B cell (primary cell): ENCODE results near the gene GSTO2. TPM values are rescaled to one million over a fixed set of nuclear protein-coding genes. Genes with fewer than 3 reads are reported as not detected.

Source experiments
- ATAC-seq: fragments of 200-7000 bp; cut with Tn5 transposase; one replicate; pipeline ENCODE4 v1.10.0; 2021; ENCODE audit warnings: low read depth, mild to moderate bottlenecking, moderate number of reproducible peaks, moderate library complexity
- CTCF ChIA-PET: fragments of 350-600 bp; sonication (Branson Sonifier 250); formaldehyde crosslinking; loops from one replicate; lab custom pipeline; 2021; ENCODE audit warnings: antibody characterized with exemption, inconsistent platforms; lab: Charles Lee
- POLR2A ChIA-PET: fragments of 350-600 bp; sonication (Branson Sonifier 250); formaldehyde crosslinking; loops from one replicate; lab custom pipeline; 2021; ENCODE audit warnings: antibody characterized with exemption; lab: Charles Lee
- DNase-seq: peaks from one replicate; pipeline ENCODE4 v3.0.0; 2013
- H2AFZ ChIP-seq: 2 replicates; pipeline ENCODE4 v1.6.1; 2012; ENCODE audit warnings: mild to moderate bottlenecking, low read depth, low read length; ENCODE audit not compliant: insufficient read depth, poor library complexity, severe bottlenecking
- H3K27ac ChIP-seq, 2 donors: 1 replicate in 1 of 2; 2 replicates in 1 of 2; pipeline ENCODE4 v1.5.1; 2012 to 2013; ENCODE audit warnings: low read length in 2 of 2, mild to moderate bottlenecking in 2 of 2, moderate library complexity in 1 of 2
- H3K27me3 ChIP-seq, 4 experiments: fragments of 200-600 bp in 1 of 4; sonication (generic) in 1 of 4; replicated peaks in 1 of 4; 1 replicate in 2 of 4; 2 replicates in 2 of 4; pipeline versions ENCODE4 v1.6.1 to v1.7.0; 2013 to 2016; ENCODE audit warnings: low read length in 3 of 4, mild to moderate bottlenecking in 2 of 4, mixed read lengths in 1 of 4, moderate library complexity in 1 of 4; ENCODE audit not compliant: insufficient read depth in 4 of 4, control insufficient read depth in 3 of 4; ENCODE audit errors: control extremely low read depth in 1 of 4
- H3K36me3 ChIP-seq, 2 experiments: replicated peaks in 1 of 2; 1 replicate in 1 of 2; 2 replicates in 1 of 2; pipeline versions ENCODE4 v1.6.1 to v1.7.1; 2013; ENCODE audit warnings: low read length in 1 of 2; ENCODE audit not compliant: insufficient read depth in 2 of 2, control insufficient read depth in 1 of 2; ENCODE audit errors: control extremely low read depth in 1 of 2, extremely low read depth in 1 of 2
- H3K4me1 ChIP-seq, 2 donors: fragments of 200-600 bp in 1 of 2; sonication (generic) in 1 of 2; 1 replicate in 1 of 2; 2 replicates in 1 of 2; pipeline versions ENCODE4 v1.5.1 to v1.6.1; 2013 to 2017; ENCODE audit warnings: low read length in 2 of 2; ENCODE audit not compliant: control insufficient read depth in 2 of 2, insufficient read depth in 2 of 2
- H3K4me2 ChIP-seq: replicated peaks from 2 replicates; pipeline ENCODE3; 2012; ENCODE audit warnings: mild to moderate bottlenecking, low read depth, low read length; ENCODE audit not compliant: poor library complexity, severe bottlenecking
- H3K4me3 ChIP-seq, 5 experiments: fragments of 200-600 bp in 1 of 5; sonication (generic) in 1 of 5; 1 replicate in 3 of 5; 2 replicates in 2 of 5; pipeline versions ENCODE4 v1.5.1 to v1.7.0; 2011 to 2016; ENCODE audit warnings: low read length in 4 of 5, mild to moderate bottlenecking in 4 of 5, low read depth in 2 of 5, control low read depth in 1 of 5, moderate library complexity in 1 of 5; ENCODE audit not compliant: insufficient read depth in 1 of 5; ENCODE audit errors: control extremely low read depth in 1 of 5, extremely low read depth in 1 of 5
- H3K79me2 ChIP-seq: fragments of 200-600 bp; sonication (generic); one replicate; pipeline ENCODE4 v1.6.0; 2016; ENCODE audit warnings: low read length; ENCODE audit not compliant: control insufficient read depth, insufficient read depth
- H3K9ac ChIP-seq: fragments of 200-600 bp; sonication (generic); 2 replicates; pipeline ENCODE4 v1.6.1; 2017; ENCODE audit warnings: mild to moderate bottlenecking, low read length, moderate library complexity
- H3K9me3 ChIP-seq, 3 donors: one replicate each; pipeline versions ENCODE4 v1.6.1 to v1.7.1; 2013; ENCODE audit warnings: low read length in 2 of 3; ENCODE audit not compliant: control insufficient read depth in 2 of 3, insufficient read depth in 1 of 3; ENCODE audit errors: control extremely low read depth in 1 of 3
- H4K20me1 ChIP-seq: 2 replicates; pipeline ENCODE4 v1.6.0; 2012; ENCODE audit warnings: mild to moderate bottlenecking, low read length; ENCODE audit not compliant: insufficient read depth, control insufficient read depth, poor library complexity, severe bottlenecking
- H3K27ac Mint-ChIP-seq: one replicate; pipeline ENCODE4 v1.8.0; 2021; ENCODE audit warnings: mixed read lengths
- H3K27me3 Mint-ChIP-seq: one replicate; pipeline ENCODE4 v1.8.0; 2021; ENCODE audit warnings: mixed read lengths
- H3K4me1 Mint-ChIP-seq: one replicate; pipeline ENCODE4 v1.8.0; 2021; ENCODE audit warnings: mixed read lengths
- H3K4me3 Mint-ChIP-seq: one replicate; pipeline ENCODE4 v1.8.0; 2021; ENCODE audit warnings: mixed read lengths
- H3K9me3 Mint-ChIP-seq: one replicate; pipeline ENCODE4 v1.8.0; 2022; ENCODE audit warnings: mixed read lengths; ENCODE audit not compliant: insufficient read depth
- EZH2 ChIP-seq: IDR thresholded peaks from 2 replicates; pipeline ENCODE4 v1.6.1; 2012; ENCODE audit warnings: borderline replicate concordance, low read depth, mild to moderate bottlenecking, moderate library complexity, low read length; ENCODE audit not compliant: insufficient read depth, poor library complexity, severe bottlenecking
- WGBS: methylation state at CpG from one replicate; pipeline ENCODE4 v1.1.5; 2013; ENCODE audit warnings: missing lambda C conversion rate; ENCODE audit not compliant: insufficient coverage; 5-methylcytosine and 5-hydroxymethylcytosine counted together
- intact Hi-C: fragments of 100-400 bp; cut with micrococcal nuclease; formaldehyde crosslinking; loops from one replicate; pipeline ENCODE4 v1.10.0; 2022
- polyA plus RNA-seq: library from polyadenylated mRNA; depleted of rRNA; stranded (reverse); fragments of >200 nt; gene quantifications from 2 replicates; pipeline ENCODE4 v1.2.3, GENCODE V29; 2012
- total RNA-seq, 2 donors: library from RNA; stranded (reverse); fragments of 120-200 nt in 1 of 2; gene quantifications; 1 replicate in 1 of 2; 2 replicates in 1 of 2; pipeline versions ENCODE4 v1.2.3 to v1.2.4, GENCODE V29; 2013 to 2022
- TF ChIP-seq, protein P1 (sequence below): fragments of 200-600 bp; IDR thresholded peaks from one replicate; pipeline ENCODE4 v1.8.0; 2022; ENCODE audit warnings: antibody characterized with exemption, mild to moderate bottlenecking

GSTO2 gene
- total and polyA plus RNA-seq, 2 donors (not counting 1 experiment from before 2014, with no cell fraction given), result 0.16 to 0.89 TPM

DNA sequence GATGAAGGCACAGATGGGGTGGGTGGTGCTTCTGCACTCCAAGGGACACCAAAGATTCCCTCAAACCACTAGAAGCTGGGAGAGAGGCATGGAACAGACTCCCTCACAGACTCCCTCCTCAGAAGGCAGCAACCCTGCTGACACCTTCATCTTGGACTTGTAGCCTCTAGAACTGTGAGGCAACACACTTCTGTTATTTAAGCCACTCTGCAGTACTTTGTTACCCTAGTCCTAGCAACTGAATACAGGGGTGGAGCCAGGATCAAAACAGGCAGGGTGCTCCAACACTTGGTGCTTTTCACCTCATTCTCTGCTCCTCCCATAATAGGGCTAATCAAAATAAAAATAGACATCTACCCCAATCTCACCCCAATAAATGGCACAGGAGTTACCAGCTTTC lies 16.6 kb upstream of the GSTO2 start:
- peaks cover 3% of the 10 kb centered on the region for H4K20me1 ChIP-seq
- ATAC-seq (no peak), DNase-seq (no peak)
- peaks cover 0 to 3% (median 0%) of the 10 kb centered on the region in 3 donors for H3K9me3 ChIP-seq
- Mint-ChIP-seq H3K9me3 (no peaks in the 10 kb centered on the region), H3K4me3 (no peak overlapping the region), H3K27me3 (peaks cover 20% of the 10 kb centered on the region), H3K27ac (no peak overlapping the region), H3K4me1 (peaks cover 30% of the 10 kb centered on the region)
- H3K4me3 ChIP-seq, result no peak overlapping the region
- no peak for TF ChIP-seq EZH2
- TF ChIP-seq, protein P1, sequence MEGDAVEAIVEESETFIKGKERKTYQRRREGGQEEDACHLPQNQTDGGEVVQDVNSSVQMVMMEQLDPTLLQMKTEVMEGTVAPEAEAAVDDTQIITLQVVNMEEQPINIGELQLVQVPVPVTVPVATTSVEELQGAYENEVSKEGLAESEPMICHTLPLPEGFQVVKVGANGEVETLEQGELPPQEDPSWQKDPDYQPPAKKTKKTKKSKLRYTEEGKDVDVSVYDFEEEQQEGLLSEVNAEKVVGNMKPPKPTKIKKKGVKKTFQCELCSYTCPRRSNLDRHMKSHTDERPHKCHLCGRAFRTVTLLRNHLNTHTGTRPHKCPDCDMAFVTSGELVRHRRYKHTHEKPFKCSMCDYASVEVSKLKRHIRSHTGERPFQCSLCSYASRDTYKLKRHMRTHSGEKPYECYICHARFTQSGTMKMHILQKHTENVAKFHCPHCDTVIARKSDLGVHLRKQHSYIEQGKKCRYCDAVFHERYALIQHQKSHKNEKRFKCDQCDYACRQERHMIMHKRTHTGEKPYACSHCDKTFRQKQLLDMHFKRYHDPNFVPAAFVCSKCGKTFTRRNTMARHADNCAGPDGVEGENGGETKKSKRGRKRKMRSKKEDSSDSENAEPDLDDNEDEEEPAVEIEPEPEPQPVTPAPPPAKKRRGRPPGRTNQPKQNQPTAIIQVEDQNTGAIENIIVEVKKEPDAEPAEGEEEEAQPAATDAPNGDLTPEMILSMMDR, result no peak
- H3K36me3 ChIP-seq, result peaks cover 0 to 2% of the 10 kb centered on the region in 2 experiments
- H3K27me3 ChIP-seq, result peaks cover 0 to 4% (median 1%) of the 10 kb centered on the region in 4 experiments
- H3K79me2 ChIP-seq, result peaks cover 17% of the 10 kb centered on the region
- H3K4me1 ChIP-seq, result peaks cover 13 to 14% of the 10 kb centered on the region in 2 donors
- no peak overlapping the region for H2AFZ ChIP-seq
- intact Hi-C loops, result no loop called here
- ChIA-PET POLR2A (no interaction called here), CTCF (no interaction called here)
- H3K4me2 ChIP-seq, result no peak overlapping the region
- H3K27ac ChIP-seq, result no peak overlapping the region
- no peak overlapping the region for H3K9ac ChIP-seq

DNA sequence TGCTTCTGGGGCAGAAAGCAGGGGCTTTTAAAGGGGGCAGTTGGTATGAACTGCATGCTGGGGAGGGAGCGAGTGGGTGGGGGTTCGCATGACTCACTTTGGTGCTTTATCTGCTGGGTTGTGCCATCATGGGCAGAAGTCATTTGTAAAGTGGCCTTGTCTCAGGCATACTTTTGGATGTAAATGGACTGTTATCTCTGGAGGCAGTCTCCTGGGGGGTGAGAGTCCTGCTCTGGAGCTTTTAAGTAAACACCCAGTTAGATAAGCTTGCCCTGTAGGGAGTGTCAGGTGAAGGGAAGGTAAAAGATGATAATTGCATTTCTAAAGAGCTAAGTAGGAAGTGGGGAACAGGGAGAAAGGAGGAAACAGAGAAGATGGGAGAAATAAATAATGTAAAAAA lies 15.9 kb upstream of the GSTO2 start:
- H3K79me2 ChIP-seq, result peaks cover 20% of the 10 kb centered on the region
- peak overlapping the region; percentile 58 for H3K4me3 Mint-ChIP-seq
- no peak for DNase-seq
- WGBS, result 96% methylated on average over 2 of the region's 2 CpGs
- intact Hi-C loops, result no loop called here
- H3K4me2 ChIP-seq, result no peak overlapping the region
- H3K27me3 ChIP-seq, result peaks cover 0 to 4% (median 1%) of the 10 kb centered on the region in 4 experiments
- H4K20me1 ChIP-seq, result peaks cover 3% of the 10 kb centered on the region
- H3K27me3 Mint-ChIP-seq, result peaks cover 20% of the 10 kb centered on the region
- H3K27ac Mint-ChIP-seq, result peak overlapping the region; percentile 2
- peaks cover 0 to 3% (median 0%) of the 10 kb centered on the region in 3 donors for H3K9me3 ChIP-seq
- no peak overlapping the region for H3K9ac ChIP-seq
- no peak overlapping the region for H3K27ac ChIP-seq
- no peak for ATAC-seq
- H3K36me3 ChIP-seq, result peaks cover 0 to 6% of the 10 kb centered on the region in 2 experiments
- H3K4me1 Mint-ChIP-seq, result peaks cover 34% of the 10 kb centered on the region
- no peak overlapping the region for H2AFZ ChIP-seq
- POLR2A ChIA-PET, result interaction anchor here (1.3 kb wide), 1 partner anchor 16 kb away, joined by 4 read pairs; the partner anchor contains the start of gene GSTO2
- H3K9me3 Mint-ChIP-seq, result no peaks in the 10 kb centered on the region
- H3K4me3 ChIP-seq, result no peak overlapping the region
- TF ChIP-seq, protein P1, result no peak
- TF ChIP-seq EZH2, result no peak
- CTCF ChIA-PET, result interaction anchor here (0.6 to 5.0 kb wide), 2 partner anchors 22 to 1608 kb away, joined by 3 to 39 read pairs; no protein-coding TSS in a partner anchor
- peaks cover 13 to 14% of the 10 kb centered on the region in 2 donors for H3K4me1 ChIP-seq
